ENCODE measurements around the gene ELAVL2. TPM values are rescaled to one million over a fixed set of nuclear protein-coding genes. Genes with fewer than 3 reads are reported as not detected.

Gene ELAVL2
- total RNA-seq, 6 experiments from 2014 or later: not detected

GRCh38 chr9:23837038-23837437 is 11.0 kb upstream of the ELAVL2 start:
- no peak for ATAC-seq
- Histone ChIP-seq H3K27ac (no peak overlapping the region), H3K4me3 (no peak overlapping the region), H3K27me3 (peaks cover 0 to 7% of the 10 kb centered on the region in 2 donors), H3K4me1 (no peaks in the 10 kb centered on the region), H3K9me3 (no peaks in the 10 kb centered on the region), H3K36me3 (no peaks in the 10 kb centered on the region)
- intact Hi-C loops (cut with DNase I): no loop called here
- no peak for TF ChIP-seq POLR2A (IDR thresholded peaks at IDR 0.05)
- no peak for TF ChIP-seq CTCF (IDR thresholded peaks at IDR 0.05)
- DNase-seq: no peak
- WGBS (ENCODE audit: insufficient coverage, low coverage, low lambda C conversion rate, missing lambda C conversion rate): 22% methylated on average over 5 of the region's 5 CpGs

- DNase-seq: no peak
These were observed 5.1 kb upstream of the ELAVL2 start for GRCh38 chr9:23830929-23831730.

GRCh38 chr9:23830476-23830805 is 4.4 kb upstream of the ELAVL2 start:
- Histone ChIP-seq H3K36me3 (no peaks in the 10 kb centered on the region), H3K4me3 (no peak overlapping the region), H3K27ac (no peak overlapping the region), H3K9me3 (no peaks in the 10 kb centered on the region), H3K4me1 (no peaks in the 10 kb centered on the region), H3K27me3 (peaks cover 4 to 21% of the 10 kb centered on the region in 2 donors)
- 5% methylated on average over 5 of the region's 5 CpGs for WGBS (ENCODE audit: insufficient coverage, low coverage, low lambda C conversion rate, missing lambda C conversion rate)
- intact Hi-C loops (cut with DNase I): no loop called here
- ATAC-seq (no peak), DNase-seq (no peak)
- no peak for TF ChIP-seq CTCF (IDR thresholded peaks at IDR 0.05)
- TF ChIP-seq POLR2A (IDR thresholded peaks at IDR 0.05): no peak

More at GRCh38 chr9:23830929-23831730, 5.1 kb upstream of the ELAVL2 start:
- intact Hi-C loops (cut with DNase I): no loop called here
- Histone ChIP-seq H3K4me1 (no peaks in the 10 kb centered on the region), H3K27ac (no peak overlapping the region), H3K9me3 (no peaks in the 10 kb centered on the region), H3K27me3 (peaks cover 4 to 15% of the 10 kb centered on the region in 2 donors), H3K36me3 (no peaks in the 10 kb centered on the region), H3K4me3 (no peak overlapping the region)
- TF ChIP-seq CTCF (IDR thresholded peaks at IDR 0.05) (no peak), POLR2A (IDR thresholded peaks at IDR 0.05) (no peak)
- WGBS (ENCODE audit: insufficient coverage, low coverage, low lambda C conversion rate, missing lambda C conversion rate): 1% methylated on average over 28 of the region's 28 CpGs
- no peak for ATAC-seq

- intact Hi-C loops (cut with DNase I): no loop called here
- no peak overlapping the region for H3K27ac ChIP-seq
- 1% methylated on average over 22 of the region's 22 CpGs for WGBS (ENCODE audit: insufficient coverage, low coverage, low lambda C conversion rate, missing lambda C conversion rate)
- no peaks in the 10 kb centered on the region for H3K9me3 ChIP-seq
- no peak overlapping the region for H3K4me3 ChIP-seq
- TF ChIP-seq POLR2A (IDR thresholded peaks at IDR 0.05): no peak
- no peak for TF ChIP-seq CTCF (IDR thresholded peaks at IDR 0.05)
- H3K4me1 ChIP-seq: no peaks in the 10 kb centered on the region
- ATAC-seq (peak in 1 of 4 donors; percentile 47), DNase-seq (no peak)
- peaks cover 4 to 21% of the 10 kb centered on the region in 2 donors for H3K27me3 ChIP-seq
- no peaks in the 10 kb centered on the region for H3K36me3 ChIP-seq
These were observed 3.8 kb upstream of the ELAVL2 start for GRCh38 chr9:23829580-23830475.

Measured in right lobe of liver (tissue), 6 donors.